Measurements from ENCODE around the gene UPK1B.

UPK1B gene

DNA sequence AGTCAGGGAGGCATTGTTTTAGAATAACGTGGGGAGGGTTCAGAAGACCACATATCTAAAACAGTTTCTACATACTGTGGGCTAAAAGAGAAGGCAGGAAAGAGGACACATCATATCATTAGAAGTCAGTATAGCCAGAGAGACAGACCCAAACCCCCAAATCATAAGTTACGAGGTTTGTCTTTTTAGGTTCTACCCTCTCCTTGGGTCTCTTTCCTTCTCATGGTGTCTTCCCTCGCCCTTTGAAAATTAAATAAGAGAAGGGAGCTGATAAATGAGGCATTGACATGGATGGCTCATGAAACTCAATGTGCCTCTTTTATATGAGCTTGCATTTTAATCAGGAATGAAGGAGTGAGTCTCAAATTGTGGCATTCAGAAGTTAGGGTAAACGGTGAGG lies 3.4 kb downstream of the UPK1B start:
- DNase-seq (ENCODE audit: low read depth) = no peak

DNA sequence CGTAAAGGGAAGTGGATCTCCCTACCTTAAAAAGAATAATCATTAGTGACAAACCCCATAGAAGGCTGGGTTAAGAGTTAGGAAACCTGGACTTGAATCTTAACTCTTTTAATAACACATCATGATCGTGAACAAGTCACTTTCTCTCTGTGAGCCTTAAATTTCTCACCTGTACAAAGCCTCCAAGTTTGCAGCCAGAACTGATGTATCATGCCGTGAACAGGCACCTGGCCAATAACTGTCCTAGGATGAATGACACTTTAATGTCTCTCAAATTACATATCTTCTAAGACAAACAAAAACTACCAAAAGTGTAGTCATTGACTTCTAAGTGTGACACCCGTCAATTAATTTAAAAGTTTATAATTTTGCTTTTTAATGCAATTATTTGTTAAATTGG lies 3.9 kb downstream of the UPK1B start:
- no peak for DNase-seq (ENCODE audit: low read depth)

- no peak for DNase-seq (ENCODE audit: low read depth)
These were observed 8.4 kb downstream of the UPK1B start for GRCh38 chr3:119181765-119182164.

GRCh38 chr3:119184111-119184510 lies 10.7 kb downstream of the UPK1B start:
- no peak for DNase-seq (ENCODE audit: low read depth)

DNA sequence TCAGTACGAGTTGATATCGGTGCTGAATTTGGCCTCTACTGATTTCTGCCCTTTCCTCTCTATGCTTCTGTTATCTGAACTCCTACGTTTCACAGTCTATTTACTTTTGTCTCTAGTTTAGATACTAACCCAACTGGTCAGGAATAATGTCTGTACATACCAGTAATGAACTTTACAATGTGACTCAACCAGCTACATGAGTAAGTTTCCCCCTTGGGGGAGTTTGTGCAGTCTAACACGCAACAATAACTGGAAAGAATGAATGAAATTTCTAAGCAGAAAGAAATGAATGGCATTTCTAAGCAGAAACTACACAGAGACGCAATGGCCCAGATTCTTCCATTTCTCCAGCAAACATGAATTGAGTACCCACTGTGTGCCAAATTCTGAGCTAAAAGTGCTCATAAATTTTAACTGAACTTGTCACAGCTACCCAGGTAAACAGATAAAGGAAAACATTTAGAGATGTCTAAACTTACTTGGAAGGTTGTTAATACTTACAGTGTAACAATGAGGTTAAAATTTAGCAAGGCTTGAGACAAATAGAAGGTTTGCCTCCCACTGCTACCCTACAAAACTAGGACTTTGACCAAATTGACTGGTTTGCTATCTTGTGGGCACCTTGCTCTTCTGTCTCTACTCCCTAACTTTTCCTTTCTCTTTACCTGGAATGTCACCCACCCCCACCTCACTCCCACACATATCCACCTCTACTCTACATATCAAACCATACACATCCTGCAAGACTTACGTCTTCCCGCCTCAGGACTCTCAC lies 11.6 kb downstream of the UPK1B start:
- DNase-seq (ENCODE audit: low read depth) = no peak

GRCh38 chr3:119187266-119187665 lies 13.9 kb downstream of the UPK1B start:
- no peak for DNase-seq (ENCODE audit: low read depth)

GRCh38 chr3:119191800-119192199 lies 18.4 kb downstream of the UPK1B start:
- no peak for DNase-seq (ENCODE audit: low read depth)

GRCh38 chr3:119194237-119195150 lies 21.1 kb downstream of the UPK1B start:
- DNase-seq (ENCODE audit: low read depth) = no peak

GRCh38 chr3:119195151-119195476 lies 21.7 kb downstream of the UPK1B start:
- no peak for DNase-seq (ENCODE audit: low read depth)

DNA sequence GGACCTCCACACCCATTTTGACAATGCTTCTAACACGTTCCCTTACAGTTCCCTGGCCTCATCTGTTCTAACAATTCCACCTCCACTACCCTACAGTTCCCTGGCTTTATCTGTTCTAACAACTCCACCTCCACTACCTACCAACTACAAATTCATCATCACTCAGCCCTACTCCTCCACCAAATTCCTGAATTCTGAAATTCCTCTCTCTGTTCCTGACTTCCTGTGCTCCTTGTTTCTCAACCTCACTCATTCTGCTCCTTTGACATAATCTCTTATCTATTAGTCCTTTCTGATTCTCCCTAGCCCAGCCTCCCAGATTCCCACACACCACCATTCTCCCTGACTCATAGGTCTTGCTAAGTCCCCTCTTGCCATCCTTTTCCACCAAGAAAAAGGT lies 22.5 kb downstream of the UPK1B start:
- no peak for DNase-seq (ENCODE audit: low read depth)

- DNase-seq (ENCODE audit: low read depth) = no peak
These were observed 31.8 kb downstream of the UPK1B start for GRCh38 chr3:119205209-119205608.

DNA sequence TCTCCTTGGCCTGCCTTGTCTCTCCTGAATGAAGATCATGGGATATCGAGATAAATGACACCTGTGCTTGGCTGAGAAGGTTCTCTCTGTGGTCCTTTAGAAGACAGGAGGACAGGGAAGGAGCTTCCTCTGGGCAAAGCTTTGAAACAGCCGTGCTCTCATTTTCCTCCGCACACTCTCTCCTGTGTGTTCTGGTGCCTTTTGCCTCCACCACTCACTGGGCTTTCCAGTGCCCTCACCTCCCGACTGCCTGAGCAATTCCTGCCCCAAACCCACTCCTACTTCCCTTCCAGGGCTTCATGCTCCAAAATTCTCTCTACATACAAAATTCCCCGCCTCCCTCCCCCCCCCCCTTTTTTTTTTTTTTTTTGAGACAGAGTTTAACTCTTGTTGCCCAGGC lies 32.3 kb downstream of the UPK1B start:
- no peak for DNase-seq (ENCODE audit: low read depth)

DNA sequence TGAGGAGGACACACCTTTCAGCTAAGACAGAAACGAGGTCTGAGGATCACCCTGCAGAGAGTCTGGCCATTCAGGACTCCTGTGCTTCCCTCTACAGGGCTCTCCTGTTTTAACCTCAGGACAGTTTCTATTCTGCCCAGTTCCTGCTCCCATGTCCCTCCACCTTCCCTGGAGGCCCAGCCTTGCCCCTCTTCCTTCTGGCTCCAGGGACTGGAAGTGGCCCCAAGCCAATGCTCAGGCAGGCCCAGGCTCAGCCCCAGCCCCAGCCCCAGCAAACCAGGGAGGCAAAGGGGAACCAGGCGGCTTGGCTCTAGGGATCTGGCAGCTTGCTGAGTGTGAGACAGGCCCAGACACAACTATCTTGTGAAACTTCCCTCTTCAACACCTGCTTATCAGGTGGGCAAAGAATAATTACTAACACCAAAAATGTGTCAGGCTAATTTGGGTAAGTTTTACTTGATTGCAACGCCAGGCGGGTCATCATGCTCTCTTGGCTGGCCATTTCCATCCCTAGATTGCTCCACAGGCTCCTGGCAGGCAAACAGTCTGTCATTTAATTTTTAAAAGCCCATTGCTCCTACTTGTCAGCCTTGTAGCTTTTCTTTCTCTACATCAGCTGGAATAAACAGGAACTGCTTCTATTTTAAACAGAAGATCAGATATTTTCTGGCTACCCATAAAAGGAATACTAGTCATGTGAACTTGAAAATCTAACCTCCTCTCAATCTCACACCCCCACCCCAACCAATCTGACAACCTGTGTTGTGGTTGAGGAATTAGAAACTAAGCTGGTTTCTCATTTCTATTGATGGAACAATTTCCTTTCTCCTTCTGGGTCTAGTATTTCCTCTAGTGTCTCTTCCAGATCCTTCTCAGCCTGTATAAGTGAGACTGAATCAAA lies 33.5 kb downstream of the UPK1B start:
- DNase-seq (ENCODE audit: low read depth) = no peak

GRCh38 chr3:119207512-119207875 lies 34.1 kb downstream of the UPK1B start:
- DNase-seq (ENCODE audit: low read depth) = no peak

- DNase-seq (ENCODE audit: low read depth) = no peak
These were observed 37.8 kb downstream of the UPK1B start for GRCh38 chr3:119211193-119211592.

DNA sequence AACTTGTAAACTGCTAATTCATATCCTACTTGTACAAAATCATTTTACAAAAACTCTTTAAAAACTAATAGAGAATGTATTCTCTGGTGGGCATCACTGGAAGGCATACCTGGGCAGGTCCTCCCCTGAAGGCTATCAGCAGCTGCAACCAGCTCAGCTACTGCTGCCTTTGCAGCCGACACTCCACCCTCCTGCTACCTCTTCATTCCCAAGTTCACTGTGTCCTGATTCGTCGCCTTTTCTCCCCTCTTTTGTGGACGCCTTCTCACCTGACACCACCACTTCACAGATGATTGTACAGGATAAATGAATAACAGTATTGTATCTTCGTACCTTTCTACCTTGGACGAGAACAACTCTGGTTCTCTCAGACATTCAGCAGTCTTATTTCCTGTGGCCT lies 38.4 kb downstream of the UPK1B start:
- no peak for DNase-seq (ENCODE audit: low read depth)

GRCh38 chr3:119219069-119219468 lies 45.7 kb downstream of the UPK1B start:
- no peak for DNase-seq (ENCODE audit: low read depth)

DNA sequence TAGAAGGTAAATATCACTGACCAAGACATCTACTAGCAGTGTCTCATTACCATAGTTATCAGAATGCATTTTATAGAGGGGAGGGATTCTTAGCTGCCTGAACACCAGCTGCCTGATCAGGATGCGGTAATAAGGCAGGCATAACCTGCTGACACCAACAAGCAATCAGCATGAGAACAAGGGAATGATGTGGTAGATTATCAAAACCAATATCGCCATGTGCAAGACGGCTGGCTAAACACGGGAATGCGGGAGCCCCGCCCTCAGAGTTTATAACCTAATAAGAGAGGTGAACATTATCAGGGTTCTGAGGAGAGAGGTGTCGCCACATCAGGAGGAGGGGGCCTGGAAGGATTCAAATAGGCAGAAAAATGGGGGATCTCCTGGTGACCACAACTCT lies 46.8 kb downstream of the UPK1B start:
- DNase-seq (ENCODE audit: low read depth) = no peak

GRCh38 chr3:119220970-119221667 lies 47.7 kb downstream of the UPK1B start:
- no peak for DNase-seq (ENCODE audit: low read depth)

DNA sequence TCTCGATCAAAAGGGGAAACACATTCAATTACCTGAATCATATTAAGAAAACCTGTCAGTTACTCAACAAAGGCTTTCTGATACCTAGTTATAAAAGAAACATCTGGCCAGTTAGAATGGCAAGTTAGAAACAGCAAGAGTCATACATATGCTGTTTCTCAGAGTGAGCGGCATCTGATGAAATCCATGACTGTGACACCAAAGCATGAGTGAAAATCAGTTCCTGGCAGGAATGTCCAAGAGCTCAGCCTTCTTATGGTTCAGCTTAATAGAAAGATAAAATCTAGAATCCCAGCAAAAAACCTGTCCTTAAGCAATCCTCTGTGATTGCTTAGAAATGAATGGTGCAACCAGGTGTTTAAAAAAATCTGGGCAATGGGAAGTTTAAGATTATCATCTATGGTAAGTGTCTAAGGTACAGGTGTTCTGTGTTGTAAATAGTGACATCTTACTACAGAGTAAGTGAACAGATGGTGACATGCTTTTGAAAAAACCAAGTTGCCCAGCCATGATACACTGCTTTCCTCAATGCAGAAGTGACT lies 48.5 kb downstream of the UPK1B start:
- DNase-seq (ENCODE audit: low read depth) = no peak

DNA sequence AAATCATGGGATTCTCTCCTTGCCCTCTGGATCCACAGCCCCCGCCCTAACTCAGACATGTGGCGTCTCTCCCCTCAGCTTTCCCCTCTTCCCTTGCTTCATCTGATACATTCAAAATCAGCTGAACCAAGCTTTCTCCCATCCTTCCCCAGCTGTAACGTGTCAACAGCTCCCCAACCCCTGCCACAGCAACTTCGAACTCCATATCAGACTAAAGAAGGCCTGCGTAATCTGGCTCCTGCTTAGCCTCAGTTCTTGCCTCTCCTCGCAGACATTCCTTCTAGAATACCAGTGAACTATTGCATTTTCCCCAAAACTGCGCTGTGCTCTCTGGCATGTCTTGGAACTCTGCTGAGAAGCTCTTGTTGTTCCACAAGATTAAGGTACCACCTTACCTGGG lies 49.0 kb downstream of the UPK1B start:
- no peak for DNase-seq (ENCODE audit: low read depth)

- DNase-seq (ENCODE audit: low read depth) = no peak
These were observed 50.1 kb downstream of the UPK1B start for GRCh38 chr3:119223511-119223910.

All from CMK (cell line).